SK-N-SH treated with all-trans-retinoic acid at 6 μM for 48 hours (cell line): ENCODE measurements around the gene CASP4.

Experiments
- ATAC-seq: fragments of 200-7000 bp; cut with Tn5 transposase; 3 replicates; pipeline ENCODE4 v1.9.1; 2020; ENCODE audit warnings: mild to moderate bottlenecking, moderate library complexity
- ARNTL ChIP-seq: fragments of 450-650 bp; formaldehyde crosslinking; IDR thresholded peaks from 2 replicates; pipeline ENCODE4 v1.5.0; 2020; ENCODE audit warnings: low read depth, mild to moderate bottlenecking, moderate library complexity, borderline replicate concordance
- CSDC2 ChIP-seq: fragments of 250-450 bp; sonication (Bioruptor Pico); IDR thresholded peaks from 2 replicates; pipeline ENCODE4 v1.5.0; 2020; ENCODE audit warnings: mild to moderate bottlenecking, moderate library complexity
- ESRRG ChIP-seq: fragments of 250-450 bp; sonication (Bioruptor Pico); IDR thresholded peaks from 2 replicates; pipeline ENCODE4 v1.6.1; 2021; ENCODE audit warnings: mild to moderate bottlenecking
- GLIS3 ChIP-seq: fragments of 250-450 bp; sonication (Bioruptor Pico); IDR thresholded peaks from 2 replicates; pipeline ENCODE4 v1.5.0; 2020; ENCODE audit warnings: mild to moderate bottlenecking, moderate library complexity
- ISL1 ChIP-seq: fragments of 250-450 bp; sonication (Bioruptor Pico); IDR thresholded peaks from 2 replicates; pipeline ENCODE4 v2.1.2; 2022; ENCODE audit warnings: mild to moderate bottlenecking, moderate library complexity
- OSR1 ChIP-seq: fragments of 250-450 bp; sonication (Bioruptor Pico); IDR thresholded peaks from 2 replicates; pipeline ENCODE4 v1.8.0; 2022; ENCODE audit warnings: moderate library complexity, mild to moderate bottlenecking, inconsistent platforms
- PPARA ChIP-seq: fragments of 250-450 bp; sonication (Bioruptor Pico); IDR thresholded peaks from 2 replicates; pipeline ENCODE4 v1.5.0; 2020; ENCODE audit warnings: mild to moderate bottlenecking, borderline replicate concordance
- RARB ChIP-seq: fragments of 250-450 bp; sonication (Bioruptor Pico); IDR thresholded peaks from 2 replicates; pipeline ENCODE4 v1.8.0; 2021; ENCODE audit warnings: mild to moderate bottlenecking, moderate library complexity
- SNAI2 ChIP-seq: fragments of 250-450 bp; sonication (Bioruptor Pico); IDR thresholded peaks from 2 replicates; pipeline ENCODE4 v1.5.0; 2020; ENCODE audit warnings: mild to moderate bottlenecking, moderate library complexity
- TCF4 ChIP-seq: fragments of 250-450 bp; sonication (Bioruptor Pico); IDR thresholded peaks from 2 replicates; pipeline ENCODE4 v1.8.0; 2021; ENCODE audit warnings: mild to moderate bottlenecking, moderate library complexity, borderline replicate concordance
- TOX ChIP-seq: fragments of 250-450 bp; sonication (Bioruptor Pico); IDR thresholded peaks from 2 replicates; pipeline ENCODE4 v1.8.0; 2021; ENCODE audit warnings: mild to moderate bottlenecking, moderate library complexity, borderline replicate concordance
- ZC3H10 ChIP-seq: fragments of 250-450 bp; sonication (Bioruptor Pico); IDR thresholded peaks from 2 replicates; pipeline ENCODE4 v1.5.1; 2021; ENCODE audit warnings: mild to moderate bottlenecking, moderate library complexity
- ZFP3 ChIP-seq: fragments of 250-450 bp; sonication (Bioruptor Pico); IDR thresholded peaks from 2 replicates; pipeline ENCODE4 v1.5.0; 2020; ENCODE audit warnings: mild to moderate bottlenecking, moderate library complexity
- ZFP30 ChIP-seq: fragments of 450-650 bp; formaldehyde crosslinking; IDR thresholded peaks from 2 replicates; pipeline ENCODE4 v1.5.0; 2022; ENCODE audit warnings: mild to moderate bottlenecking, moderate library complexity
- ZNF565 ChIP-seq: fragments of 450-650 bp; formaldehyde crosslinking; conservative IDR thresholded peaks from 2 replicates; pipeline ENCODE4 v1.5.0; 2020; ENCODE audit warnings: low read depth, mild to moderate bottlenecking, moderate library complexity
- ZNF70 ChIP-seq: fragments of 450-650 bp; formaldehyde crosslinking; IDR thresholded peaks from 2 replicates; pipeline ENCODE4 v1.5.0; 2020; ENCODE audit warnings: mild to moderate bottlenecking, moderate library complexity
- ZNF8 ChIP-seq: fragments of 450-650 bp; formaldehyde crosslinking; IDR thresholded peaks from 2 replicates; pipeline ENCODE4 v1.5.0; 2020; ENCODE audit warnings: mild to moderate bottlenecking, moderate library complexity
- TF ChIP-seq, protein P1 (sequence below): fragments of 250-450 bp; sonication (Bioruptor Pico); IDR thresholded peaks from 2 replicates; pipeline ENCODE4 v1.8.0; 2021; ENCODE audit warnings: low read depth, mild to moderate bottlenecking, moderate library complexity, borderline replicate concordance
- TF ChIP-seq, protein P2 (sequence below): fragments of 250-450 bp; sonication (Bioruptor Pico); IDR thresholded peaks from 2 replicates; pipeline ENCODE4 v1.5.1; 2020; ENCODE audit warnings: low read depth, mild to moderate bottlenecking, moderate library complexity
- TF ChIP-seq, protein P3 (sequence below): fragments of 250-450 bp; sonication (Bioruptor Pico); IDR thresholded peaks from 2 replicates; pipeline ENCODE4 v1.5.1; 2021; ENCODE audit warnings: mild to moderate bottlenecking, moderate library complexity
- TF ChIP-seq, protein P4 (sequence below): fragments of 250-450 bp; sonication (Bioruptor Pico); IDR thresholded peaks from 2 replicates; pipeline ENCODE4 v1.5.0; 2020; ENCODE audit warnings: mild to moderate bottlenecking, moderate library complexity
- TF ChIP-seq, protein P5 (sequence below): fragments of 250-450 bp; sonication (Bioruptor Pico); IDR thresholded peaks from 2 replicates; pipeline ENCODE4 v1.8.0; 2020; ENCODE audit warnings: mild to moderate bottlenecking, moderate library complexity, borderline replicate concordance

CASP4 gene

DNA sequence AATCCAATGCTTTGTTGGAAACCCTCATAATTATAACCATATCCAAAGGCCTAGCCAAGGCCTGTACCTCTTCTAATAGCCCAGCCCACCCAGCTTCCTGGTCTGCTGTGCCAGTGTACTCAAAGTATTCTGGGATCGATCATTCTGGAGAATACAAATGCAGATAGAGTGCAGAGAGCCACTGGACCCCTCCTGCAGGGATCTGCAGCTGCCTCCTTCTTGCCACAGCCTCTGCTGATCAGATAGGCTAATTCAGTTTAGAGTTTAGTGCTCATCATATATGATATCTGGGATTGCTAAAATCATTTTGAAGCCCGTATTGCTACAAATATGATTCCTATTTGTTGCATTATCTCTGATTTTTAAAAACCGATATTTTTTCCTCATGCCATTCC, 37.1 kb upstream of the CASP4 start:
- no peak for TF ChIP-seq OSR1 (CRISPR knock-in tag)
- TF ChIP-seq, protein P1, sequence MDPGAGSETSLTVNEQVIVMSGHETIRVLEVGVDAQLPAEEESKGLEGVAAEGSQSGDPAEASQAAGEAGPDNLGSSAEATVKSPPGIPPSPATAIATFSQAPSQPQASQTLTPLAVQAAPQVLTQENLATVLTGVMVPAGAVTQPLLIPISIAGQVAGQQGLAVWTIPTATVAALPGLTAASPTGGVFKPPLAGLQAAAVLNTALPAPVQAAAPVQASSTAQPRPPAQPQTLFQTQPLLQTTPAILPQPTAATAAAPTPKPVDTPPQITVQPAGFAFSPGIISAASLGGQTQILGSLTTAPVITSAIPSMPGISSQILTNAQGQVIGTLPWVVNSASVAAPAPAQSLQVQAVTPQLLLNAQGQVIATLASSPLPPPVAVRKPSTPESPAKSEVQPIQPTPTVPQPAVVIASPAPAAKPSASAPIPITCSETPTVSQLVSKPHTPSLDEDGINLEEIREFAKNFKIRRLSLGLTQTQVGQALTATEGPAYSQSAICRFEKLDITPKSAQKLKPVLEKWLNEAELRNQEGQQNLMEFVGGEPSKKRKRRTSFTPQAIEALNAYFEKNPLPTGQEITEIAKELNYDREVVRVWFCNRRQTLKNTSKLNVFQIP (CRISPR knock-in tag) = no peak
- TF ChIP-seq TCF4 = peak; percentile 75; the same call in 1 of the 2 replicates
- peak; percentile 37; the same call in 2 of the 3 replicates for ATAC-seq

DNA sequence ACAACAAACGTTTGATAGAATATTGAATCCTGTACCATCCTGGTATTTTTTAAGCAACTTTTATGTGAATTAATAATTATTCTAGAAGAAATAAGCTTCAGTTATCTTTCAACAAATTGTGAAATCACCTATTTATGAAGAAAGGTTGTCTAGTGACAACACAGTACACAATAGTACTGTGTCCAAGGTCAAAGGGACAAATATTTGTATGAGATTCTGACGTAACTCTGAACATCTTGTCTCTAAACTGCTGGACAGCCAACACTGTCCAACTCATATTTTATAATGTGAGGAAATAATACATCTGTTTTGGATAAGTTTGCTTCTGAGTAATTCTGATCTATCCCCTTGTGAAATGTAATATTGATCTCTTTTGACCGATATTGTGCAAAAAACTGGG, 35.6 kb upstream of the CASP4 start:
- no peak for ATAC-seq
- TF ChIP-seq, protein P2, sequence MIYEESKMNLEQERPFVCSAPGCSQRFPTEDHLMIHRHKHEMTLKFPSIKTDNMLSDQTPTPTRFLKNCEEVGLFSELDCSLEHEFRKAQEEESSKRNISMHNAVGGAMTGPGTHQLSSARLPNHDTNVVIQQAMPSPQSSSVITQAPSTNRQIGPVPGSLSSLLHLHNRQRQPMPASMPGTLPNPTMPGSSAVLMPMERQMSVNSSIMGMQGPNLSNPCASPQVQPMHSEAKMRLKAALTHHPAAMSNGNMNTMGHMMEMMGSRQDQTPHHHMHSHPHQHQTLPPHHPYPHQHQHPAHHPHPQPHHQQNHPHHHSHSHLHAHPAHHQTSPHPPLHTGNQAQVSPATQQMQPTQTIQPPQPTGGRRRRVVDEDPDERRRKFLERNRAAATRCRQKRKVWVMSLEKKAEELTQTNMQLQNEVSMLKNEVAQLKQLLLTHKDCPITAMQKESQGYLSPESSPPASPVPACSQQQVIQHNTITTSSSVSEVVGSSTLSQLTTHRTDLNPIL = no peak
- no peak for TF ChIP-seq RARB (CRISPR knock-in tag)
- no peak for TF ChIP-seq ZFP3 (CRISPR knock-in tag)
- no peak for TF ChIP-seq ZFP30 (CRISPR knock-in tag)
- TF ChIP-seq ZC3H10 (CRISPR knock-in tag) = no peak
- TF ChIP-seq, protein P3, sequence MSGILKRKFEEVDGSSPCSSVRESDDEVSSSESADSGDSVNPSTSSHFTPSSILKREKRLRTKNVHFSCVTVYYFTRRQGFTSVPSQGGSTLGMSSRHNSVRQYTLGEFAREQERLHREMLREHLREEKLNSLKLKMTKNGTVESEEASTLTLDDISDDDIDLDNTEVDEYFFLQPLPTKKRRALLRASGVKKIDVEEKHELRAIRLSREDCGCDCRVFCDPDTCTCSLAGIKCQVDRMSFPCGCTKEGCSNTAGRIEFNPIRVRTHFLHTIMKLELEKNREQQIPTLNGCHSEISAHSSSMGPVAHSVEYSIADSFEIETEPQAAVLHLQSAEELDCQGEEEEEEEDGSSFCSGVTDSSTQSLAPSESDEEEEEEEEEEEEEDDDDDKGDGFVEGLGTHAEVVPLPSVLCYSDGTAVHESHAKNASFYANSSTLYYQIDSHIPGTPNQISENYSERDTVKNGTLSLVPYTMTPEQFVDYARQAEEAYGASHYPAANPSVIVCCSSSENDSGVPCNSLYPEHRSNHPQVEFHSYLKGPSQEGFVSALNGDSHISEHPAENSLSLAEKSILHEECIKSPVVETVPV (CRISPR knock-in tag) = no peak
- TF ChIP-seq, protein P4, sequence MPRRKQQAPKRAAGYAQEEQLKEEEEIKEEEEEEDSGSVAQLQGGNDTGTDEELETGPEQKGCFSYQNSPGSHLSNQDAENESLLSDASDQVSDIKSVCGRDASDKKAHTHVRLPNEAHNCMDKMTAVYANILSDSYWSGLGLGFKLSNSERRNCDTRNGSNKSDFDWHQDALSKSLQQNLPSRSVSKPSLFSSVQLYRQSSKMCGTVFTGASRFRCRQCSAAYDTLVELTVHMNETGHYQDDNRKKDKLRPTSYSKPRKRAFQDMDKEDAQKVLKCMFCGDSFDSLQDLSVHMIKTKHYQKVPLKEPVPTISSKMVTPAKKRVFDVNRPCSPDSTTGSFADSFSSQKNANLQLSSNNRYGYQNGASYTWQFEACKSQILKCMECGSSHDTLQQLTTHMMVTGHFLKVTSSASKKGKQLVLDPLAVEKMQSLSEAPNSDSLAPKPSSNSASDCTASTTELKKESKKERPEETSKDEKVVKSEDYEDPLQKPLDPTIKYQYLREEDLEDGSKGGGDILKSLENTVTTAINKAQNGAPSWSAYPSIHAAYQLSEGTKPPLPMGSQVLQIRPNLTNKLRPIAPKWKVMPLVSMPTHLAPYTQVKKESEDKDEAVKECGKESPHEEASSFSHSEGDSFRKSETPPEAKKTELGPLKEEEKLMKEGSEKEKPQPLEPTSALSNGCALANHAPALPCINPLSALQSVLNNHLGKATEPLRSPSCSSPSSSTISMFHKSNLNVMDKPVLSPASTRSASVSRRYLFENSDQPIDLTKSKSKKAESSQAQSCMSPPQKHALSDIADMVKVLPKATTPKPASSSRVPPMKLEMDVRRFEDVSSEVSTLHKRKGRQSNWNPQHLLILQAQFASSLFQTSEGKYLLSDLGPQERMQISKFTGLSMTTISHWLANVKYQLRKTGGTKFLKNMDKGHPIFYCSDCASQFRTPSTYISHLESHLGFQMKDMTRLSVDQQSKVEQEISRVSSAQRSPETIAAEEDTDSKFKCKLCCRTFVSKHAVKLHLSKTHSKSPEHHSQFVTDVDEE (CRISPR knock-in tag) = no peak
- TF ChIP-seq TOX (CRISPR knock-in tag) = no peak
- TF ChIP-seq GLIS3 = no peak
- TF ChIP-seq ISL1 = no peak
- no peak for TF ChIP-seq TCF4
- TF ChIP-seq OSR1 (CRISPR knock-in tag) = no peak
- no peak for TF ChIP-seq ARNTL (CRISPR knock-in tag)
- no peak for TF ChIP-seq ZNF8
- TF ChIP-seq CSDC2 (CRISPR knock-in tag) = no peak
- no peak for TF ChIP-seq ESRRG
- TF ChIP-seq, protein P1 (CRISPR knock-in tag) = no peak
- no peak for TF ChIP-seq ZNF70 (CRISPR knock-in tag)
- TF ChIP-seq PPARA (CRISPR knock-in tag) = no peak
- TF ChIP-seq ZNF565 (CRISPR knock-in tag) = no peak

DNA sequence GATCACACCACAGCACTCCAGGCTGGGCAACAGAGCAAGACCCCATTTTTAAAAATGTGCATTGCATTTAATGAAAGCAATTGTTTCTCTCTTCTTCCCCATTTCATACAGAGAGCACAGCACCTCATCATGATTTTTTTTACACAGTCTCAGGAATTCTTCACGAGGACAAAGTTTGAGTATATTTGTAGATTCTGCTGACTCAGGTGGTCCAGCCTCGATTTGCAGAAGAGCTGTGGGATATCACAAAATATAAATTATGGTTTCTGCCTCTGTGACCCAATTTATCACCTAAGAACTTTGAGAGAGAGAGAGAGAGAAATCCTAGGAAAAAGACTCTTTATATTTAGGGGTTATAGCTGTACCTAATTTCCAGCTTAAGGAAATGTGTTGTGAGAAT, 34.8 kb upstream of the CASP4 start:
- ATAC-seq = no peak
- TF ChIP-seq, protein P5, sequence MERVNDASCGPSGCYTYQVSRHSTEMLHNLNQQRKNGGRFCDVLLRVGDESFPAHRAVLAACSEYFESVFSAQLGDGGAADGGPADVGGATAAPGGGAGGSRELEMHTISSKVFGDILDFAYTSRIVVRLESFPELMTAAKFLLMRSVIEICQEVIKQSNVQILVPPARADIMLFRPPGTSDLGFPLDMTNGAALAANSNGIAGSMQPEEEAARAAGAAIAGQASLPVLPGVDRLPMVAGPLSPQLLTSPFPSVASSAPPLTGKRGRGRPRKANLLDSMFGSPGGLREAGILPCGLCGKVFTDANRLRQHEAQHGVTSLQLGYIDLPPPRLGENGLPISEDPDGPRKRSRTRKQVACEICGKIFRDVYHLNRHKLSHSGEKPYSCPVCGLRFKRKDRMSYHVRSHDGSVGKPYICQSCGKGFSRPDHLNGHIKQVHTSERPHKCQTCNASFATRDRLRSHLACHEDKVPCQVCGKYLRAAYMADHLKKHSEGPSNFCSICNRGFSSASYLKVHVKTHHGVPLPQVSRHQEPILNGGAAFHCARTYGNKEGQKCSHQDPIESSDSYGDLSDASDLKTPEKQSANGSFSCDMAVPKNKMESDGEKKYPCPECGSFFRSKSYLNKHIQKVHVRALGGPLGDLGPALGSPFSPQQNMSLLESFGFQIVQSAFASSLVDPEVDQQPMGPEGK (CRISPR knock-in tag) = no peak
- TF ChIP-seq SNAI2 (CRISPR knock-in tag) (no peak), CSDC2 (CRISPR knock-in tag) (no peak), ZNF70 (CRISPR knock-in tag) (no peak), OSR1 (CRISPR knock-in tag) (no peak)
- TF ChIP-seq, protein P2 = no peak
- TF ChIP-seq, protein P1 (CRISPR knock-in tag) = no peak
